GM06990 (cell line): Measurements from ENCODE around the gene DENND5A.
A peak's percentile ranks its signal among the peaks of the same experiment; 100 is the strongest.
"Not testable (repeated sequence)": the region's sequence is repeated elsewhere in the genome, so short reads cannot be mapped to it uniquely, and the experiment has no call there.

Experiments used
- DNase-seq: peaks from one replicate; pipeline ENCODE4 v3.0.0-alpha.2; 2011; ENCODE audit not compliant: insufficient read length; ENCODE audit errors: extremely low read depth
- H3K27me3 ChIP-seq: replicated peaks from 2 replicates; pipeline ENCODE4 v1.6.0; 2011; ENCODE audit warnings: low read length; ENCODE audit not compliant: control insufficient read depth, insufficient read depth
- H3K36me3 ChIP-seq: 2 replicates; pipeline ENCODE4 v1.5.1; 2011; ENCODE audit warnings: low read length; ENCODE audit not compliant: control insufficient read depth, insufficient read depth
- H3K4me3 ChIP-seq: replicated peaks from 2 replicates; pipeline ENCODE4 v1.5.1; 2011; ENCODE audit warnings: low read depth, mild to moderate bottlenecking, control low read depth, low read length
- TF ChIP-seq, protein P1 (sequence below): IDR thresholded peaks from 2 replicates; pipeline ENCODE4 v1.5.1; 2011; ENCODE audit warnings: low read length, control low read depth, mild to moderate bottlenecking, inconsistent platforms; ENCODE audit not compliant: insufficient read depth, poor library complexity, severe bottlenecking

The DENND5A gene

GRCh38 chr11:9219572-9219971 is 45.6 kb downstream of the DENND5A start:
- Histone ChIP-seq H3K4me3 (no peak overlapping the region), H3K36me3 (no peaks in the 10 kb centered on the region), H3K27me3 (no peaks in the 10 kb centered on the region)
- TF ChIP-seq, protein P1, sequence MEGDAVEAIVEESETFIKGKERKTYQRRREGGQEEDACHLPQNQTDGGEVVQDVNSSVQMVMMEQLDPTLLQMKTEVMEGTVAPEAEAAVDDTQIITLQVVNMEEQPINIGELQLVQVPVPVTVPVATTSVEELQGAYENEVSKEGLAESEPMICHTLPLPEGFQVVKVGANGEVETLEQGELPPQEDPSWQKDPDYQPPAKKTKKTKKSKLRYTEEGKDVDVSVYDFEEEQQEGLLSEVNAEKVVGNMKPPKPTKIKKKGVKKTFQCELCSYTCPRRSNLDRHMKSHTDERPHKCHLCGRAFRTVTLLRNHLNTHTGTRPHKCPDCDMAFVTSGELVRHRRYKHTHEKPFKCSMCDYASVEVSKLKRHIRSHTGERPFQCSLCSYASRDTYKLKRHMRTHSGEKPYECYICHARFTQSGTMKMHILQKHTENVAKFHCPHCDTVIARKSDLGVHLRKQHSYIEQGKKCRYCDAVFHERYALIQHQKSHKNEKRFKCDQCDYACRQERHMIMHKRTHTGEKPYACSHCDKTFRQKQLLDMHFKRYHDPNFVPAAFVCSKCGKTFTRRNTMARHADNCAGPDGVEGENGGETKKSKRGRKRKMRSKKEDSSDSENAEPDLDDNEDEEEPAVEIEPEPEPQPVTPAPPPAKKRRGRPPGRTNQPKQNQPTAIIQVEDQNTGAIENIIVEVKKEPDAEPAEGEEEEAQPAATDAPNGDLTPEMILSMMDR = no peak
- no peak for DNase-seq

DNA sequence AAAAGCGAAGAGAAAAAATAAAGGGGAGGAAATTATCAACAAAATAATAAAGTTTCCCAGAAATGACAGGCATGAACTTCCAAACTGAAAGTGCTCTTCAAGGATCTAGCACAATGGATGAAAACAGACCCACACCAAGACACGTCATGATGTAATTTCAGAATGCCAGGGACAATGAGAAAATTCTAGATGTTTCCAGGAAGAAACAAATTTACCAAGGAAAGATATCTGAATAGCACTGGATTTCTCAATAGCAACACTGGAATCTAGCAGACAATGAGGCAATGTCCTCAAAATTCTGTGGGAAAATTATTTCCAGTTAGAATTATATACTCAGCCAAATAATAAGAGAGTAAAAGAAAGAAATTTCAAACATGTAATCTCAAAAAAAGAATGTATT is 46.0 kb downstream of the DENND5A start:
- no peak for DNase-seq
- H3K27me3 ChIP-seq = no peaks in the 10 kb centered on the region
- TF ChIP-seq, protein P1 = no peak
- H3K36me3 ChIP-seq = no peaks in the 10 kb centered on the region
- no peak overlapping the region for H3K4me3 ChIP-seq

DNA sequence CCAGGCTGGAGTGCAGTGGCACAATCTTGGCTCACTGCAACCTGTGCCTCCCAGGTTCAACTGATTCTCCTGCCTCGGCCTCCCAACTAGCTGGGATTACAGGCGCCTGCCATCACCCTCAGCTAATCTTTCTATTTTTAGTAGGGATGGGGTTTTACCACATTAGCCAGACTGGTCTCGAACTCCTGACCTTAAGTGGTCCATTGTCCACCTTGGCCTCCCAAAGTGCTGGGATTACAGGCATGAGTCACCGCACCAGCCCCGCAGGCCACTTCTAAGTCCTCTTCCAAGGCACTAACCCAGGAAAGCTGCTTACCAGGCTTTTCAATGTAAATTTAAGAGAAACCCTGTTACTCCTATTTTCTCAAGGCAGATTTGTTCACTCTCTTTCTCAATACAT is 50.4 kb downstream of the DENND5A start:
- H3K4me3 ChIP-seq = no peak overlapping the region
- DNase-seq = no peak
- no peaks in the 10 kb centered on the region for H3K36me3 ChIP-seq
- TF ChIP-seq, protein P1 = no peak
- no peaks in the 10 kb centered on the region for H3K27me3 ChIP-seq

DNA sequence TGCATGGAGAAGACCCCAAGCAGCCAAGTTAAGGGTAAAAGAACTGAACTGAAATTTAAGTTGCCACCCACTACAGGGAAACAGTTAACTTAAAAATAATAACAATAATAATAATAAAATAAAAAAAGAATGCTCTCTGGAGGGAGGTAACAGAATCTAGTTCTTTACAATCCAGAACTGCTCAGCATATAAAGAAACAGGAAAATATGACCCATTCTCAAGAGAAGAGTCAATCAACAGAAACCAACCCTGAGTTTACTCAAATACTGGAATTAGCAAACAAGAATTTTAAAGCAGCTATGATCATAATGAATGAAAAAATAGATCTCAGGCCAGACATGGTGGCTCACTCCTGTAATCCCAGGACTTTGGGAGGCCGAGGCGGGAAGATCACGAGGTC is 53.8 kb downstream of the DENND5A start:
- no peaks in the 10 kb centered on the region for H3K27me3 ChIP-seq
- TF ChIP-seq, protein P1 = no peak
- no peak for DNase-seq
- no peak overlapping the region for H3K4me3 ChIP-seq
- H3K36me3 ChIP-seq = no peaks in the 10 kb centered on the region

- H3K27me3 ChIP-seq = no peaks in the 10 kb centered on the region
- peak; percentile 62 for DNase-seq
- H3K4me3 ChIP-seq = no peak overlapping the region
- TF ChIP-seq, protein P1 = no peak
- H3K36me3 ChIP-seq = no peaks in the 10 kb centered on the region
These were observed 54.2 kb downstream of the DENND5A start for GRCh38 chr11:9210922-9211320.

DNA sequence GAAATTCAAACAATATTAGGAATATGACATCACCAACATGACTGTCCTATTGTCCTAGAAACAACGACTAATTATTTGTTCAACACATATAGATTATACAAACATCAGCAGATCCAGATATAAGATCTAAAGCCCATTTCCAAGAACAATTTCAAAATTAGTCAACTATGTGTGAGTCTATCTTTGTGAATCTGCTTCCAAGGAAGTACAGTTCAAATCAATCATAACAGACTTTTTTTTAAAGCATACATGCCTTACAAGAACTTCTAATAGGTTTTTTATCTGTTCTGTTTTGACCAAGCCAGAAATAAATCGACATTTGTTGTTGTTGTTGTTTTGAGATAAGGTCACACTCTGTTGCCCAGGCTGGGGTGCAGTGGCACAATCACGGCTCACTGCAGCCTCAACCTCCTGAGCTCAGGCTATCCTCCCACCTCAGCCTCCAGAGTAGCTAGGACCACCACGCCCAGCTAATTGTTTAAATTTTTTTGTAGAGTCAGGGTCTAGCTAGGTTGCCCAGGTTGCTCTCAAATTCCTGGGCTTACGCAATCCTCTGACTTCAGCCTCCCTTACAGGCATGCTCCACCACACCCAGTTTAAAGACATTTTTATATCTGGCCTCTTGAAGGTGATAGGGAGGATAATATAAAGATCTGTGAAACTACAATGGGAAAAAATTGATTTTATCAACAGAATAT is 54.8 kb downstream of the DENND5A start:
- no peak overlapping the region for H3K4me3 ChIP-seq
- TF ChIP-seq, protein P1 = no peak
- H3K36me3 ChIP-seq = no peaks in the 10 kb centered on the region
- DNase-seq = no peak
- H3K27me3 ChIP-seq = no peaks in the 10 kb centered on the region

GRCh38 chr11:9209604-9210003 is 55.5 kb downstream of the DENND5A start:
- H3K27me3 ChIP-seq, H3K4me3 ChIP-seq, H3K36me3 ChIP-seq: not testable (repeated sequence)
- peak; percentile 43 for DNase-seq
